GM12878 (cell line): ENCODE data around the gene SMAGP. TPM values are rescaled to one million over a fixed set of nuclear protein-coding genes. Genes with fewer than 3 reads are reported as not detected.
A peak's percentile ranks its signal among the peaks of the same experiment; 100 is the strongest.

Experiments
- ATAC-seq: fragments of 200-7000 bp; cut with Tn5 transposase; 3 replicates; pipeline ENCODE4 v1.9.1; 2020; ENCODE audit warnings: mild to moderate bottlenecking, moderate library complexity
- BruUV-seq: library from RNA; stranded (reverse); fragments of 400-500 nt; replicated peaks from 2 replicates; lab custom pipeline; 2021; lab: Mats Ljungman, UMichigan
- CTCF ChIA-PET: fragments of 300-600 bp; sonication (Branson Sonifier 250); formaldehyde crosslinking; extraction: SDS; loops from one replicate; lab custom pipeline; 2021; ENCODE audit warnings: inconsistent platforms; lab: Yijun Ruan, JAX
- POLR2A ChIA-PET: fragments of 350-600 bp; formaldehyde crosslinking; extraction: SDS; loops from one replicate; lab custom pipeline; 2021; ENCODE audit warnings: inconsistent platforms; lab: Charles Lee
- RAD21 ChIA-PET: fragments of 300-600 bp; sonication (Branson Sonifier 250); formaldehyde crosslinking; loops from one replicate; lab custom pipeline; 2023; ENCODE audit warnings: antibody characterized with exemption; ENCODE audit not compliant: unreplicated experiment; lab: Charles Lee
- SMC1A ChIA-PET: fragments of 300-600 bp; sonication (Branson Sonifier 250); formaldehyde crosslinking; loops from one replicate; lab custom pipeline; 2023; ENCODE audit not compliant: unreplicated experiment, uncharacterized antibody; lab: Charles Lee
- DNase-seq: peaks from one replicate; pipeline ENCODE4 v3.0.0-alpha.2; 2011; ENCODE audit warnings: low read depth, low spot score
- FAIRE-seq: peaks from 3 replicates; lab custom pipeline; 2011; peaks lifted over from hg19 to GRCh38; lab: Jason Lieb, UNC
- H2AFZ ChIP-seq: 2 replicates; pipeline ENCODE4 v1.6.0; 2011; ENCODE audit warnings: low read depth, low read length, control low read depth; ENCODE audit not compliant: control insufficient read depth
- H3K27ac ChIP-seq: 2 replicates; pipeline ENCODE4 v1.5.1; 2011; ENCODE audit warnings: control low read depth; ENCODE audit not compliant: control insufficient read depth, insufficient read depth
- H3K27me3 ChIP-seq, 2 experiments: replicated peaks in 1 of 2; 2 replicates each; pipeline versions ENCODE4 v1.6.0 to v1.6.1; 2011; ENCODE audit warnings: low read length in 1 of 2; ENCODE audit not compliant: control insufficient read depth in 2 of 2, insufficient read depth in 2 of 2
- H3K36me3 ChIP-seq, 2 experiments: 2 replicates each; pipeline ENCODE4 v1.5.1; 2011; ENCODE audit warnings: low read length in 1 of 2; ENCODE audit not compliant: control insufficient read depth in 2 of 2, insufficient read depth in 2 of 2
- H3K4me1 ChIP-seq: 2 replicates; pipeline ENCODE4 v1.6.1; 2011; ENCODE audit warnings: mild to moderate bottlenecking, low read length, moderate library complexity, mixed read lengths; ENCODE audit not compliant: control insufficient read depth, insufficient read depth
- H3K4me2 ChIP-seq: 2 replicates; pipeline ENCODE4 v1.6.0; 2011; ENCODE audit warnings: control low read depth; ENCODE audit not compliant: control insufficient read depth, insufficient read depth
- H3K4me3 ChIP-seq: fragments of 200-600 bp; sonication (generic); 2 replicates; pipeline ENCODE4 v1.5.1; 2016
- H3K79me2 ChIP-seq: 2 replicates; pipeline ENCODE4 v1.6.0; 2011; ENCODE audit warnings: low read length; ENCODE audit not compliant: control insufficient read depth, insufficient read depth
- H3K9ac ChIP-seq: 2 replicates; pipeline ENCODE4 v1.8.0; 2011; ENCODE audit warnings: low read length, control low read depth, mixed read lengths; ENCODE audit not compliant: control insufficient read depth, insufficient read depth
- H3K9me3 ChIP-seq: replicated peaks from 3 replicates; pipeline ENCODE4 v1.5.1; 2011; ENCODE audit warnings: mild to moderate bottlenecking, low read length; ENCODE audit not compliant: control insufficient read depth, insufficient read depth
- H4K20me1 ChIP-seq: 2 replicates; pipeline ENCODE4 v1.6.0; 2011; ENCODE audit not compliant: control insufficient read depth, insufficient read depth
- BCL11A ChIP-seq: IDR thresholded peaks from 2 replicates; pipeline ENCODE4 v1.6.1; 2011; ENCODE audit warnings: low read depth, low read length
- ELK1 ChIP-seq: IDR thresholded peaks from 2 replicates; pipeline ENCODE4 v1.6.1; 2012; ENCODE audit warnings: low read depth, low read length, improper control_type of control experiment
- POLR2A ChIP-seq: IDR thresholded peaks from 2 replicates; pipeline ENCODE4 v1.6.1; 2011; ENCODE audit warnings: low read depth, mild to moderate bottlenecking, low read length
- POLR2AphosphoS5 ChIP-seq: IDR thresholded peaks from 2 replicates; pipeline ENCODE4 v1.6.1; 2011; ENCODE audit warnings: mild to moderate bottlenecking, low read length, inconsistent platforms
- SPI1 ChIP-seq: IDR thresholded peaks from 2 replicates; pipeline ENCODE4 v1.6.1; 2011; ENCODE audit warnings: low read depth, mild to moderate bottlenecking, low read length, moderate library complexity, borderline replicate concordance; ENCODE audit not compliant: insufficient read depth
- STAT3 ChIP-seq: IDR thresholded peaks from 2 replicates; pipeline ENCODE4 v1.6.1; 2011; ENCODE audit warnings: low read depth, low read length, improper control_type of control experiment
- WGBS: methylation state at CpG from one replicate; pipeline ENCODE4 v1.1.6; 2016; ENCODE audit warnings: low lambda C conversion rate; ENCODE audit not compliant: insufficient replicate concordance, insufficient coverage; ENCODE audit errors: missing lambda C conversion rate; 5-methylcytosine and 5-hydroxymethylcytosine counted together
- in situ Hi-C: fragments of 300-500 bp; cut with MboI; formaldehyde crosslinking; loops from 9 replicates; pipeline ENCODE4 v1.14.3; 2018; ENCODE audit warnings: mixed read lengths
- intact Hi-C: fragments of 100-400 bp; cut with micrococcal nuclease; formaldehyde crosslinking; loops from one replicate; pipeline ENCODE4 v1.14.2; 2022; ENCODE audit not compliant: unreplicated experiment
- polyA plus RNA-seq, 11 experiments: library from polyadenylated mRNA; depleted of rRNA in 4 of 11; unstranded in 6 of 11; stranded (reverse) in 5 of 11; fragments of >200 nt; fragmentation: Nextera tagmentation in 4 of 11; fragmentation: Illumina TruSeq in 1 of 11; extraction: Ambion mirVana in 4 of 11; extraction: Trizol in 1 of 11; gene quantifications; 1 replicate in 1 of 11; 2 replicates in 10 of 11; pipeline versions ENCODE4 v1.2.1 to v1.2.3, GENCODE V29; 2011 to 2016; ENCODE audit warnings: inconsistent platforms in 2 of 11, missing spikeins in 2 of 11, low read depth in 1 of 11
- total RNA-seq, 4 experiments: library from RNA; depleted of rRNA in 3 of 4; stranded (reverse); fragments of >200 nt in 3 of 4; fragmentation: Illumina TruSeq in 1 of 4; extraction: Trizol in 1 of 4; gene quantifications; 2 replicates each; pipeline versions ENCODE4 v1.2.1 to v1.2.3, GENCODE V29; 2013 to 2021

SMAGP gene
- total and polyA plus RNA-seq, 10 of the 15 experiments (the other 5 are each of a cell fraction or from before 2014, with no cell fraction given): 0.42 to 7.1 (median 3.9) TPM

DNA sequence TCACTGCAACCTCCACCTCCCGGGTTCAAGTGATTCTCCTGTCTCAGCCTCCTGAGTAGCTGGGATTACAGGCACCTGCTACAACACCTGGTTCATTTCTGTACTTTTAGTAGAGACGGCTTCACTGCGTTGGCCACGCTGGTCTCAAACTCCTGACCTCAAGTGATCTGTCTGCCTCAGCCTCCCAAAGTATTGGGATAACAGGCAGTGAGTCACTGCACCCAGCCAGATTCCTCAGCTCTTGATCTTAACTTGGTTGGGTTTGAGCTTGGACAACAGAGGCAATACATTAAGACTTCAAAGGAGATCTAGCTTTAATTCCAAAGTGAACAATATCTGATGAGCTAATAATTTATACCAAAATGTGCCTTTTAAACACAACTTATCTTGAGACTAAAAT, 25.9 kb downstream of the SMAGP start:
- no peak overlapping the region for H3K9ac ChIP-seq
- ChIA-PET CTCF (interaction anchor here (2.0 to 2.3 kb wide), 2 partner anchors 8 to 26 kb away, joined by 5 to 17 read pairs; partner anchors contain the start of gene POU6F1), RAD21 (interaction anchor here (1.4 kb wide), 1 partner anchor 8 kb away, joined by 3 read pairs; no protein-coding TSS in a partner anchor), SMC1A (interaction anchor here (1.2 to 2.1 kb wide), 4 partner anchors 9 to 258 kb away, joined by 4 to 9 read pairs (median 6); no protein-coding TSS in a partner anchor), POLR2A (interaction anchor here (0.6 to 1.1 kb wide), 2 partner anchors 57 to 605 kb away, joined by 3 to 4 read pairs; no protein-coding TSS in a partner anchor)
- no peak overlapping the region for H3K27ac ChIP-seq
- TF ChIP-seq POLR2AphosphoS5 (peak; percentile 49; the same call in 1 of the 2 replicates), SPI1 (no peak), POLR2A (0 out of 2 replicates have a peak, but pooled peaks have one; percentile 20), STAT3 (no peak)
- FAIRE-seq (no peak), ATAC-seq (no peak), DNase-seq (no peak)
- no peak overlapping the region for H3K4me3 ChIP-seq
- peaks cover 18% of the 10 kb centered on the region for H3K79me2 ChIP-seq
- intact Hi-C loops: no loop called here
- no peaks in the 10 kb centered on the region for H3K27me3 ChIP-seq
- BruUV-seq: no TSS peak
- no peak overlapping the region for H2AFZ ChIP-seq
- peaks cover 6 to 34% of the 10 kb centered on the region in 2 experiments for H3K36me3 ChIP-seq
- in situ Hi-C loops: no loop called here
- H3K9me3 ChIP-seq: no peaks in the 10 kb centered on the region
- WGBS: 98% methylated on average over 4 of the region's 4 CpGs
- peaks cover 13% of the 10 kb centered on the region for H3K4me1 ChIP-seq
- H3K4me2 ChIP-seq: no peak overlapping the region
- H4K20me1 ChIP-seq: no peaks in the 10 kb centered on the region

DNA sequence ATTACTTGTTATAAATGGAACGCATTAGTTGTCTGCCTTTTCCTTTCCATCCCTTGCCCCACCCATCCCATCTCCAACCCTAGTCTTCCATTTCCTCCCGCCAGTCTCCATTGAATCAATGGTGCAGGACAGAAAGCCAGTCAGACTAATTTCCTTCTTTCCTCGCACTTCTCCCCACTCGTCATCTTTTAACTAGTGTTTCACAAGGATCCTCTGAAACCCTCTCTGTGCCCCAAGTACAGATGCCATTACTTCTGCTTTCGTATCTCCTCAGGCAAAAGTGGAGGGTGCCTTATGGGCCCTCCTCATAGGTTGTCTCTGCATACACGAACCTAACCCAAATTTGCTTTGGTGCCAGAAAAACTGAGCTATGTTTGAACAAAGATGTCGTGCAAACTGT, 27.3 kb downstream of the SMAGP start:
- BruUV-seq: no TSS peak
- peaks cover 13% of the 10 kb centered on the region for H3K4me1 ChIP-seq
- DNase-seq (no peak), FAIRE-seq (no peak), ATAC-seq (no peak)
- H4K20me1 ChIP-seq: no peaks in the 10 kb centered on the region
- no peaks in the 10 kb centered on the region for H3K9me3 ChIP-seq
- intact Hi-C loops: no loop called here
- ChIA-PET SMC1A (interaction anchor here (1.5 to 2.1 kb wide), 3 partner anchors 10 to 98 kb away, joined by 6 to 9 read pairs (median 6); no protein-coding TSS in a partner anchor), CTCF (interaction anchor here (0.8 to 2.3 kb wide), 2 partner anchors 9 to 98 kb away, joined by 3 to 17 read pairs; no protein-coding TSS in a partner anchor), POLR2A (no interaction called here), RAD21 (no interaction called here)
- H2AFZ ChIP-seq: no peak overlapping the region
- no peak overlapping the region for H3K4me2 ChIP-seq
- WGBS: 75% methylated on average over 7 of the region's 7 CpGs
- H3K36me3 ChIP-seq: peaks cover 6 to 34% of the 10 kb centered on the region in 2 experiments
- peaks cover 24% of the 10 kb centered on the region for H3K79me2 ChIP-seq
- in situ Hi-C loops: no loop called here
- H3K9ac ChIP-seq: no peak overlapping the region
- no peak overlapping the region for H3K4me3 ChIP-seq
- TF ChIP-seq ELK1 (no peak), BCL11A (no peak)
- H3K27ac ChIP-seq: no peak overlapping the region
- no peaks in the 10 kb centered on the region for H3K27me3 ChIP-seq
